Colonic mucosa (tissue), 4 donors: ENCODE results near the gene CUBN. TPM values are rescaled to one million over a fixed set of nuclear protein-coding genes. Genes with fewer than 3 reads are reported as not detected.

Experiments
- DNase-seq: peaks from one replicate; pipeline ENCODE4 v3.0.0-alpha.2; 2020
- H3K27ac ChIP-seq: fragments of 200-600 bp; one replicate; pipeline ENCODE4 v1.8.0; 2021
- H3K27me3 ChIP-seq: fragments of 200-600 bp; one replicate; pipeline ENCODE4 v1.8.0; 2021
- H3K36me3 ChIP-seq: fragments of 200-600 bp; one replicate; pipeline ENCODE4 v1.8.0; 2021
- H3K4me1 ChIP-seq: fragments of 200-600 bp; one replicate; pipeline ENCODE4 v1.8.0; 2021; ENCODE audit warnings: mild to moderate bottlenecking
- H3K4me3 ChIP-seq: fragments of 200-600 bp; one replicate; pipeline ENCODE4 v1.8.0; 2021
- H3K9ac ChIP-seq, 2 donors: one replicate each; pipeline ENCODE4 v1.7.0; 2013; ENCODE audit warnings: control low read depth in 2 of 2, low read depth in 2 of 2, low read length in 2 of 2
- H3K9me3 ChIP-seq: fragments of 200-600 bp; one replicate; pipeline ENCODE4 v1.8.0; 2021
- CTCF ChIP-seq: fragments of 200-600 bp; IDR thresholded peaks from one replicate; pipeline ENCODE4 v1.8.0; 2022; ENCODE audit warnings: antibody characterized with exemption, mild to moderate bottlenecking
- intact Hi-C: fragments of 100-400 bp; cut with DNase I; formaldehyde crosslinking; loops from one replicate; pipeline ENCODE4 v1.14.1; 2022
- total RNA-seq, 2 donors: library from RNA; stranded (reverse); fragmentation: NEBNext Ultra II Directional in 1 of 2; extraction: Animal tissue kit (Norgen Biotek cat#: 25700) in 1 of 2; gene quantifications; one replicate each; pipeline ENCODE4 v1.2.1, GENCODE V29; 2021
- donor health status: healthy.
- donor health status: DM: no; HTN: no; CAD: no.
- donor health status: DM: no; HTN: no; CAD: no.

The CUBN gene
- total RNA-seq, 2 donors from 2014 or later, result 0.25 to 0.42 TPM

GRCh38 chr10:16792675-16793074, 336.9 kb downstream of the CUBN start:
- no peaks in the 10 kb centered on the region for H3K27me3 ChIP-seq
- intact Hi-C loops, result no loop called here

GRCh38 chr10:16789765-16790164, 339.8 kb downstream of the CUBN start:
- Histone ChIP-seq H3K4me3 (no peak overlapping the region), H3K27me3 (no peaks in the 10 kb centered on the region), H3K4me1 (no peaks in the 10 kb centered on the region), H3K9ac (no peak overlapping the region), H3K27ac (no peak overlapping the region), H3K36me3 (no peaks in the 10 kb centered on the region), H3K9me3 (no peaks in the 10 kb centered on the region)
- no peak for DNase-seq
- intact Hi-C loops, result no loop called here
- no peak for TF ChIP-seq CTCF

More at GRCh38 chr10:16792675-16793074, 336.9 kb downstream of the CUBN start:
- H3K9me3 ChIP-seq, result no peaks in the 10 kb centered on the region
- H3K4me3 ChIP-seq, result no peak overlapping the region
- no peak for TF ChIP-seq CTCF
- no peaks in the 10 kb centered on the region for H3K36me3 ChIP-seq
- DNase-seq, result no peak
- H3K9ac ChIP-seq, result no peak overlapping the region
- H3K27ac ChIP-seq, result no peak overlapping the region
- no peaks in the 10 kb centered on the region for H3K4me1 ChIP-seq

- Histone ChIP-seq H3K36me3 (no peaks in the 10 kb centered on the region), H3K9ac (no peak overlapping the region), H3K27ac (no peak overlapping the region), H3K9me3 (no peaks in the 10 kb centered on the region), H3K27me3 (no peaks in the 10 kb centered on the region), H3K4me1 (no peaks in the 10 kb centered on the region), H3K4me3 (no peak overlapping the region)
- intact Hi-C loops, result no loop called here
- TF ChIP-seq CTCF, result no peak
- DNase-seq, result no peak
Measured at GRCh38 chr10:16789261-16789660, 340.4 kb downstream of the CUBN start.

- Histone ChIP-seq H3K9ac (no peak overlapping the region), H3K9me3 (no peaks in the 10 kb centered on the region), H3K27me3 (no peaks in the 10 kb centered on the region), H3K4me3 (no peak overlapping the region), H3K4me1 (no peaks in the 10 kb centered on the region), H3K27ac (no peak overlapping the region), H3K36me3 (no peaks in the 10 kb centered on the region)
- intact Hi-C loops, result no loop called here
- TF ChIP-seq CTCF, result no peak
- DNase-seq, result no peak
Measured at GRCh38 chr10:16788778-16789177, 340.8 kb downstream of the CUBN start.

- intact Hi-C loops, result no loop called here
- no peaks in the 10 kb centered on the region for H3K36me3 ChIP-seq
- H3K27me3 ChIP-seq, result no peaks in the 10 kb centered on the region
- H3K4me3 ChIP-seq, result no peak overlapping the region
- no peaks in the 10 kb centered on the region for H3K4me1 ChIP-seq
- no peak for DNase-seq
- H3K27ac ChIP-seq, result no peak overlapping the region
- H3K9me3 ChIP-seq, result no peaks in the 10 kb centered on the region
- H3K9ac ChIP-seq, result no peak overlapping the region
- TF ChIP-seq CTCF, result no peak
Measured at GRCh38 chr10:16788125-16788524, 341.5 kb downstream of the CUBN start.

GRCh38 chr10:16787361-16787791, 342.2 kb downstream of the CUBN start:
- Histone ChIP-seq H3K27me3 (no peaks in the 10 kb centered on the region), H3K36me3 (no peaks in the 10 kb centered on the region), H3K4me3 (no peak overlapping the region), H3K27ac (no peak overlapping the region), H3K4me1 (no peaks in the 10 kb centered on the region), H3K9me3 (no peaks in the 10 kb centered on the region), H3K9ac (no peak overlapping the region)
- no peak for TF ChIP-seq CTCF
- DNase-seq, result no peak
- intact Hi-C loops, result no loop called here
